Measurements from ENCODE around the gene DNMBP.

- no peak for TF ChIP-seq CTCF (IDR thresholded peaks at IDR 0.05; ENCODE audit: extremely low read depth in 1 of 2, insufficient read depth in 1 of 2, low read depth in 1 of 2, low read length in 2 of 2)
- TF ChIP-seq POLR2AphosphoS5 (IDR thresholded peaks at IDR 0.05; ENCODE audit: insufficient read depth, low read depth, low read length) = no peak
- TF ChIP-seq EZH2 (IDR thresholded peaks at IDR 0.05; ENCODE audit: borderline replicate concordance, low read depth, low read length, severe bottlenecking) = no peak
- TF ChIP-seq POLR2A (IDR thresholded peaks at IDR 0.05; ENCODE audit: low read depth, low read length) = no peak
- no peak for TF ChIP-seq MAX (IDR thresholded peaks at IDR 0.05; ENCODE audit: insufficient read depth, insufficient read length)
- no peak for TF ChIP-seq JUN (IDR thresholded peaks at IDR 0.05; ENCODE audit: borderline replicate concordance, insufficient read depth, insufficient read length, low read depth)
- TF ChIP-seq GATA2 (IDR thresholded peaks at IDR 0.05; ENCODE audit: insufficient read depth, insufficient read length, low read depth, low read length) = no peak
Observed at GRCh38 chr10:99929360-99929759, 80.4 kb downstream of the DNMBP start.

All from endothelial cell of umbilical vein (primary cell).